A673 (cell line): ENCODE results near the gene ADI1. TPM values are rescaled to one million over a fixed set of nuclear protein-coding genes. Genes with fewer than 3 reads are reported as not detected.

Source experiments
- BruUV-seq: library from RNA; stranded (reverse); fragments of 400-500 nt; replicated peaks from 2 replicates; lab custom pipeline; 2021; lab: Mats Ljungman, UMichigan
- CTCF ChIA-PET: fragments of 300-600 bp; sonication (Branson Sonifier 250); formaldehyde crosslinking; loops from one replicate; lab custom pipeline; 2022; ENCODE audit warnings: antibody characterized with exemption; lab: Charles Lee
- POLR2A ChIA-PET: fragments of 300-600 bp; sonication (Branson Sonifier 250); formaldehyde crosslinking; loops from one replicate; lab custom pipeline; 2022; ENCODE audit warnings: antibody characterized with exemption; ENCODE audit not compliant: low non-redundant PET; lab: Charles Lee
- DNase-seq: peaks from one replicate; pipeline ENCODE4 v3.0.0-alpha.2; 2015; ENCODE audit warnings: low spot score
- H3K27ac ChIP-seq: fragments of 200-600 bp; sonication (generic); 2 replicates; pipeline ENCODE4 v1.5.1; 2016; ENCODE audit warnings: mixed run types, low read depth, mild to moderate bottlenecking, mixed read lengths, antibody characterized with exemption, low read length; ENCODE audit not compliant: poor library complexity, severe bottlenecking
- H3K27me3 ChIP-seq: fragments of 200-600 bp; sonication (generic); replicated peaks from 2 replicates; pipeline ENCODE4 v1.6.1; 2017; ENCODE audit warnings: mixed run types, low read depth, mild to moderate bottlenecking, mixed read lengths, antibody characterized with exemption, low read length; ENCODE audit not compliant: insufficient read depth, poor library complexity
- H3K36me3 ChIP-seq: fragments of 200-600 bp; sonication (generic); 2 replicates; pipeline ENCODE4 v1.6.1; 2016; ENCODE audit warnings: mixed run types, mild to moderate bottlenecking, mixed read lengths, antibody characterized with exemption, low read length; ENCODE audit not compliant: insufficient read depth, poor library complexity, severe bottlenecking
- H3K4me1 ChIP-seq: fragments of 200-600 bp; sonication (generic); 2 replicates; pipeline ENCODE4 v1.6.1; 2017; ENCODE audit warnings: mixed run types, mild to moderate bottlenecking, mixed read lengths, antibody characterized with exemption, low read length; ENCODE audit not compliant: insufficient read depth, poor library complexity, severe bottlenecking
- H3K4me3 ChIP-seq: fragments of 200-600 bp; sonication (generic); 2 replicates; pipeline ENCODE4 v1.5.1; 2016; ENCODE audit warnings: low read depth, mixed run types, mild to moderate bottlenecking, mixed read lengths, low read length; ENCODE audit not compliant: poor library complexity, severe bottlenecking
- H3K9me3 ChIP-seq: fragments of 200-600 bp; sonication (generic); 2 replicates; pipeline ENCODE4 v1.6.1; 2016; ENCODE audit warnings: mixed run types, low read depth, mild to moderate bottlenecking, mixed read lengths, antibody characterized with exemption, low read length; ENCODE audit not compliant: poor library complexity, severe bottlenecking
- CTCF ChIP-seq: fragments of 300-800, 200-600 bp; sonication (generic); conservative IDR thresholded peaks from 2 replicates; pipeline ENCODE4 v1.5.1; 2017; ENCODE audit warnings: low read depth, mild to moderate bottlenecking, antibody characterized with exemption, low read length, moderate library complexity, mixed read lengths
- EZH2 ChIP-seq: fragments of 200-600 bp; sonication (generic); IDR thresholded peaks from 2 replicates; pipeline ENCODE4 v1.6.1; 2017; ENCODE audit warnings: borderline replicate concordance, low read depth, mild to moderate bottlenecking, mixed read lengths, antibody characterized with exemption, low read length; ENCODE audit not compliant: poor library complexity, severe bottlenecking
- intact Hi-C: fragments of 100-400 bp; cut with micrococcal nuclease; formaldehyde crosslinking; loops from one replicate; pipeline ENCODE4 v1.10.0; 2022; ENCODE audit not compliant: unreplicated experiment
- total RNA-seq: library from RNA; stranded (reverse); gene quantifications from 2 replicates; pipeline ENCODE4 v1.2.3, GENCODE V29; 2021

ADI1 gene
- total RNA-seq, 1 experiment from 2014 or later: 68.3 TPM

- DNase-seq: no peak
- intact Hi-C loops: no loop called here
- Histone ChIP-seq H3K27me3 (no peaks in the 10 kb centered on the region), H3K36me3 (no peaks in the 10 kb centered on the region), H3K4me3 (no peak overlapping the region), H3K9me3 (no peaks in the 10 kb centered on the region), H3K4me1 (peaks cover 7% of the 10 kb centered on the region), H3K27ac (no peak overlapping the region)
- TF ChIP-seq CTCF (no peak), EZH2 (no peak)
- BruUV-seq: no TSS peak
- ChIA-PET CTCF (no interaction called here), POLR2A (no interaction called here)
These were observed 10.1 kb upstream of the ADI1 start for GRCh38 chr2:3529316-3530025.

- CTCF ChIA-PET: interaction anchor here (0.6 kb wide), 1 partner anchor 10 kb away, joined by 3 read pairs; no protein-coding TSS in a partner anchor
- POLR2A ChIA-PET: interaction anchor here (0.6 kb wide), 1 partner anchor 1226 kb away, joined by 4 read pairs; no protein-coding TSS in a partner anchor
- Histone ChIP-seq H3K36me3 (no peaks in the 10 kb centered on the region), H3K9me3 (no peaks in the 10 kb centered on the region), H3K27me3 (no peaks in the 10 kb centered on the region), H3K4me3 (no peak overlapping the region), H3K27ac (no peak overlapping the region), H3K4me1 (peaks cover 7% of the 10 kb centered on the region)
- TF ChIP-seq EZH2 (no peak), CTCF (no peak)
- BruUV-seq: no TSS peak
- intact Hi-C loops: no loop called here
- no peak for DNase-seq
These were observed 8.8 kb upstream of the ADI1 start for GRCh38 chr2:3527886-3528785.

GRCh38 chr2:3526871-3527270 is 7.5 kb upstream of the ADI1 start:
- Histone ChIP-seq H3K9me3 (no peaks in the 10 kb centered on the region), H3K27me3 (no peaks in the 10 kb centered on the region), H3K27ac (no peak overlapping the region), H3K4me1 (peaks cover 7% of the 10 kb centered on the region), H3K4me3 (no peak overlapping the region), H3K36me3 (no peaks in the 10 kb centered on the region)
- DNase-seq: no peak
- ChIA-PET CTCF (no interaction called here), POLR2A (no interaction called here)
- BruUV-seq: no TSS peak
- TF ChIP-seq EZH2 (no peak), CTCF (no peak)
- intact Hi-C loops: no loop called here
